HG02870 (cell line): Measurements from ENCODE around the gene ATG4B.

ENCODE experiments used
- ATAC-seq: cut with Tn5 transposase; IDR thresholded peaks from one replicate; pipeline ENCODE4 v1.9.1; 2021; ENCODE audit warnings: mild to moderate bottlenecking, moderate library complexity; ENCODE audit not compliant: unreplicated experiment

Gene ATG4B

GRCh38 chr2:241680827-241681599, 43.5 kb downstream of the ATG4B start:
- no peak for ATAC-seq

- ATAC-seq: no peak
These were observed 48.8 kb downstream of the ATG4B start for GRCh38 chr2:241686324-241686649.

GRCh38 chr2:241686650-241687425, 49.3 kb downstream of the ATG4B start, which contains the start of gene DTYMK:
Gene DTYMK (minus strand): TSS chr2:241686815. CDS start chr2:241686783, 32 bp downstream.
- peak; percentile 93 for ATAC-seq

DNA sequence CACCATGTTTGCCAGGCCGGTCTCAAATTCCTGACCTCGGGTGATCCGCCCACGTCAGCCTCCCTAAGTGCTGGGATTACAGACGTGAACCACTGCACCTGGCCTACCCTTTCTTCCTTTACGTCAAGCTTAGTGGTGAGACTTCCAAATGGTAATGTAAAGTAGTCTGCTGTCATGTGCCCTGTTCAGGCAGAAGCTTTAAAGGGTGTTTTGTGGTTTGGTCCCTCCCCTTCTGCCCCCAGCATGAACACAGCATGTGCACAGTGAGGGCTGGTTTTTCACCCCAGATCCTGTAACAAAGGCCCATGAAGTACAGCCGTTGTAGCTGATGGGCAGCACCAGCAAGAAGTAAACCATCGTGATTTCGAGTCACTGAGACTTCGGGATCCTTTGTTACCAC, 51.8 kb downstream of the ATG4B start:
- no peak for ATAC-seq

GRCh38 chr2:241690202-241690717, 52.8 kb downstream of the ATG4B start:
- ATAC-seq: no peak

- no peak for ATAC-seq
These were observed 55.0 kb downstream of the ATG4B start for GRCh38 chr2:241692448-241692847.

- ATAC-seq: no peak
These were observed 58.2 kb downstream of the ATG4B start for GRCh38 chr2:241695651-241696050.

DNA sequence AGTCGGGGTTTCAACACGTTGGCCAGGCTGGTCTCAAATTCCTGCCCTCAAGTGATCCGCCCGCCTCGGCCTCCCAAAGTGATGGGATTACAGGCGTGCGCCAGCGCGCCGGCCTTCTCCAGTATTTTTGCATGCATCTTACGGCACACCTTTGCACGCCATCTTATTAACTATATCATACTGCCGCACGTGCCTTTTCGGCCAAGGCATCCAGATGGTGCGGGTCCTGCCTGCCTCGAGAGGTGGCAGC, 63.6 kb downstream of the ATG4B start:
- no peak for ATAC-seq

GRCh38 chr2:241701399-241702154, 64.1 kb downstream of the ATG4B start, which contains the start of gene ING5:
Gene ING5 (plus strand): TSS chr2:241702039. CDS start chr2:241702066, 27 bp downstream.
- ATAC-seq: peak; percentile 59

- ATAC-seq: peak; percentile 67
These were observed 64.9 kb downstream of the ATG4B start for GRCh38 chr2:241702155-241703031.

DNA sequence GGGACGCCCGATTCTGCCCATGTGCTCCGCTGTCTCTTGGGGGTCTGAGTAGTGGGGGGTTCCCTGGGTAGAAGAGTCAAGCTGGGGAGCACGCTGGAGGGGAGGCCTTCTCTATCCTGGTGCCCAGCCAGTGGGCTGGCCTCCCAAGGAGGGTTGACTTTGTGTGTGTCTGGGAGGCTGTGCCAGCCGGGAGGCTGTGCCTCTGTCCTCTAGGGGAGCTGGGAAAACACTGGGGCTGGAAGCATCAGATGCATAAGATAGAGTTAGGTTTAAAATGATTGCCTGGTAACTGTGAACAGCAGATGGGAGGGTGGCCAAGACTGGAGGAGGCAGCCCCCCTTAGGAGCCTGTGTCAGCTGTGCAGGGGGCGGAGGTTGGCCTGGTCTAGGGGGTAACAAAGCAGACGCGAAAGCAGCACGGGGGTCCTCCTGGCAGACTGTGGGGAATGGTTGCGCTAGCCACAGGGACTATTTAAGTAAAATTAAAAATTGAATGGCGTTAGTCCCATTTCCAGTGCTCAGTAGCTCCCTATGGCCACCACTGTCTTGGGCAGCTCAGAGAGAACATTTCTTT, 65.6 kb downstream of the ATG4B start:
- no peak for ATAC-seq

DNA sequence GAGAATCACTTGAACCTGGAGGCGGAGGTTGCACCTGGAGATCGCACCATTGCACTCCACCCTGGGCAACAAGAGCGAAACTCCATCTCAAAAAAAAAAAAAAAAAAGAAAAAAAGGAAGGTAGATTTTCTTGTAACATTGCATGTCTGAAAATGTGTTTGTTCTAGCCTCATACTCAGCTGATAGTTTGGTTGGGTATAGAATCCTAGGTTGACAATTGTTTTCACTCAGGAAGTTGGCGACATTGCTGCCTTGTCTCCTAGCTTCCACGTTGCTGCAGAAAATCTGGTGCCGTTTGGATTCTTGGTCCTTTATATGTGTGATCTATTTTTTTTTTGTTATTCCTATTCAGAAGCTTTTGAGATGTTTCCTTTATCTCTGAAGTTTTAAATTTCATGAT, 69.0 kb downstream of the ATG4B start:
- no peak for ATAC-seq

- no peak for ATAC-seq
These were observed 71.4 kb downstream of the ATG4B start for GRCh38 chr2:241708879-241709278.

- ATAC-seq: no peak
These were observed 81.6 kb downstream of the ATG4B start for GRCh38 chr2:241719093-241719492.

DNA sequence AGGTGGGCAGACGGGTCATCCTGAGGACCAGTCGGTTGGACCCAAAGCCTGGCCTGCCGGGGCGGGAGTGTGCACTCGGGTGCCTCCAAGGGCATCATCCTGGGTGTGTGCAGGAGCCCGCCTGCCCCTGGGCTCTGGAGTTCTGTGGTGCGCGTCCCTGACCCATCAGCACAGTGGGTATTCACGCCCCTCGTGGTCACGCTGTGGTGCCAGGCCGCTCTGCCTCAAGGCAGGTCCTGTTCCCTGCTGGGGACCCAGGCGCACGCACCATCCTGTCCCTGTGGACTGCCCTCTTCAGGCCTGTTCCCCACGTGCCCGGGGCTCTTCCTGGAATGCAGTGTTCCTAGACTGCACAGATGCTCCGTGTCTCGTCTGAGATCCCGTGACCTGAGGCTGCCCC, 82.6 kb downstream of the ATG4B start:
- no peak for ATAC-seq

DNA sequence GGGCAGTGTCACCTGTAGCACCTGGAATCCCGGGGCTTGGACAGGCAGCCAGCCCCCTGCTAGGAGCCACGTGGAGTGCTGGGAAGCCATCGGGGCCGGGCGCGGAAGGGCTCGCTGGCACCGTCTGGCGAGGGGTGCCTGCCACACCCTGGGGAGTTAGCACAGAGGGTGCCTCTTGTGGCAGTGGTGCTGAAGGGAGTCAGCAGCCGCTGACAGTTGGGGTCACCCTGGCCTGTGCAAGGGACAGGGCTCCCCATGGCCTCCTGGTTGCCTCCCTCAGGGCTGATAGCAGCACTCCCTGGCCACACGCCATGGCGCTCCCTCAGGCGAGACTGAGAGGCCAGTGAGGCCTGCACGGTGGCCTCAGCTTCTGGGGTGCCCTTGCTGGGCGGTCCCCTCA, 83.1 kb downstream of the ATG4B start:
- ATAC-seq: no peak

DNA sequence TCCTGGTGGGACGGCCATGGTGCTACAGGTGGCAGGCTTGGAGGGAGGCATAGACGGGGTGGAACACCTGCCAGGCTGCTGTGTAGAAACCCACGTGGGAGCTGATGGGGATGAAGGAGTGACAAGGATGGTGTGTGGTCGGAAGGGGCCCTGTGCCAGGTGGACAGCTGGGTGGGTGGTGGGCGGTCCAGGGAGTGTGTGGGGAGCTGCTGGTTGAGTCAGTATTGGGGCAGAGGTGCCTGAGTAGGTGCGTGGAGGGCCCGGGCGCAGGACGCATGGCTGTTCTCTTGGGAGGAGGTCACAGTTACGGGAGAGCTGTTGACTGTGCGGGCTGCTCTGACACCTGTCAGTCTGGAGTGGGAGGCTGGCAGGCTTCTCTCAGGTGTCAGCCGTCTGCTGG, 84.4 kb downstream of the ATG4B start:
- no peak for ATAC-seq

GRCh38 chr2:241722896-241723454, 85.5 kb downstream of the ATG4B start:
- ATAC-seq: no peak
